Uterus (tissue), 4 donors: Measurements from ENCODE around the gene TGFBR3L. TPM values are rescaled to one million over a fixed set of nuclear protein-coding genes. Genes with fewer than 3 reads are reported as not detected.

ENCODE experiments used
- DNase-seq, 2 donors: peaks; one replicate each; pipeline ENCODE4 v3.0.0-alpha.2; 2019 to 2020
- H3K27ac ChIP-seq, 2 donors: fragments of 200-600 bp; sonication (generic); 1 replicate in 1 of 2; 2 replicates in 1 of 2; pipeline ENCODE4 v1.5.1; 2016 to 2018
- H3K27me3 ChIP-seq, 2 donors: fragments of 200-600 bp; sonication (generic); one replicate each; pipeline ENCODE4 v1.5.1; 2018 to 2019; ENCODE audit warnings: control low read depth in 1 of 2
- H3K36me3 ChIP-seq, 2 donors: fragments of 200-600 bp; sonication (generic); one replicate each; pipeline ENCODE4 v1.5.1; 2019; ENCODE audit warnings: control low read depth in 1 of 2
- H3K4me1 ChIP-seq, 2 donors: fragments of 200-600 bp; sonication (generic); one replicate each; pipeline ENCODE4 v1.5.1; 2018 to 2019; ENCODE audit warnings: control low read depth in 1 of 2
- H3K4me3 ChIP-seq, 2 donors: fragments of 200-600 bp; sonication (generic); 1 replicate in 1 of 2; 2 replicates in 1 of 2; pipeline ENCODE4 v1.5.1; 2018 to 2019; ENCODE audit warnings: mild to moderate bottlenecking in 1 of 2
- H3K9me3 ChIP-seq, 2 donors: fragments of 200-600 bp; sonication (generic); one replicate each; pipeline ENCODE4 v1.5.1; 2019; ENCODE audit warnings: control low read depth in 1 of 2
- CTCF ChIP-seq, 4 experiments: fragments of 200-600 bp in 2 of 4; fragments of 450-650 bp in 2 of 4; sonication (generic) in 2 of 4; IDR thresholded peaks; one replicate each; pipeline ENCODE4 v1.5.1; 2016 to 2019; ENCODE audit warnings: antibody characterized with exemption in 4 of 4, mild to moderate bottlenecking in 2 of 4, moderate library complexity in 1 of 4
- POLR2A ChIP-seq, 2 donors: fragments of 450-650 bp; IDR thresholded peaks; one replicate each; pipeline ENCODE4 v1.6.1; 2016; ENCODE audit warnings: antibody characterized with exemption in 2 of 2, mild to moderate bottlenecking in 1 of 2, moderate library complexity in 1 of 2
- intact Hi-C: fragments of 100-400 bp; cut with DNase I; formaldehyde crosslinking; loops from one replicate; pipeline ENCODE4 v1.15.1; 2023; ENCODE audit warnings: low total_unique reads
- total RNA-seq, 4 donors: library from RNA; depleted of rRNA in 3 of 4; stranded (reverse); fragments of >200 nt in 3 of 4; gene quantifications; one replicate each; pipeline versions ENCODE4 v1.1.0 to v1.2.4, GENCODE V29; 2014 to 2023
- donor health status: DM: yes; HTN: yes; CAD: no.

The TGFBR3L gene
- total RNA-seq, 4 donors from 2014 or later: 5.2 TPM; not detected in 3

DNA sequence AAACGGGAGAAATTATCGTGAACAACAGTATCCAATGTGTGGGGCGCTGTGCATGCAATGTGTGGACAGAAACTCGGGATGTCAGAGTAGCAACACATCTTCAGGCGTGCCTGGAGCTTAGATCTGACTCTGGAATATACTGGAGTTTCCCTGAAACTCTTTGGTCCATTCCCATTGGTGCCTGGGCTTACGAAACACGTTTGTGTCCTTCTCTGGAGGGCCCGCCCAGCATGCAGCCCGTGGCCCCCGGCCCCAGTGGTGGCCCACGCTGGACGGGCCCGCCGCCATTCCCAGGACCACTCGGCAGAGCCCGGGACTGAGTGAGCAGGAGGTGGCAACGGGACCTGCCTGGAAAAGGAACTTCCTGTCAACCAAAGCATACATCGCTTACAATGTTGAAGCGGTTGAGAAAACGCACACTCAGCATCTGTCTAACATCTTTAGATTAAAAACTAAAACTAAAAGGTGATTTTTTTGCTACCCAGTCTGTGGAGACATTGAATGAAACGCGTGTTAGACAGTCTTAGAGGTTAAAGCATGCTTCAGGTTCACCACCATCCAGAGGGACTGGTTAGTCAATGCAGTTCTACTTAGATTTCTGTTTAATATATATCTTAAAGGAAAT is 48.1 kb downstream of the TGFBR3L start:
- Histone ChIP-seq H3K27ac (no peak overlapping the region), H3K27me3 (no peaks in the 10 kb centered on the region), H3K36me3 (no peaks in the 10 kb centered on the region), H3K4me3 (no peak overlapping the region), H3K9me3 (no peaks in the 10 kb centered on the region), H3K4me1 (no peaks in the 10 kb centered on the region)
- TF ChIP-seq CTCF (IDR thresholded peaks at IDR 0.05) (no peak), POLR2A (IDR thresholded peaks at IDR 0.05) (no peak)
- intact Hi-C loops: no loop called here
- no peak for DNase-seq

GRCh38 chr19:7963566-7963965 is 48.9 kb downstream of the TGFBR3L start:
- DNase-seq: no peak
- H3K9me3 ChIP-seq: no peaks in the 10 kb centered on the region
- H3K36me3 ChIP-seq: no peaks in the 10 kb centered on the region
- no peak for TF ChIP-seq POLR2A (IDR thresholded peaks at IDR 0.05)
- no peak for TF ChIP-seq CTCF (IDR thresholded peaks at IDR 0.05)
- no peak overlapping the region for H3K27ac ChIP-seq
- no peak overlapping the region for H3K4me3 ChIP-seq
- H3K27me3 ChIP-seq: no peaks in the 10 kb centered on the region
- intact Hi-C loops: no loop called here
- H3K4me1 ChIP-seq: no peaks in the 10 kb centered on the region

- no peak for DNase-seq
- TF ChIP-seq CTCF (IDR thresholded peaks at IDR 0.05): no peak
- no peak for TF ChIP-seq POLR2A (IDR thresholded peaks at IDR 0.05)
- H3K36me3 ChIP-seq: no peaks in the 10 kb centered on the region
- H3K4me1 ChIP-seq: no peaks in the 10 kb centered on the region
- no peak overlapping the region for H3K27ac ChIP-seq
- no peaks in the 10 kb centered on the region for H3K9me3 ChIP-seq
- no peak overlapping the region for H3K4me3 ChIP-seq
- no peaks in the 10 kb centered on the region for H3K27me3 ChIP-seq
- intact Hi-C loops: no loop called here
Observed at GRCh38 chr19:7965259-7965841, 50.7 kb downstream of the TGFBR3L start.

DNA sequence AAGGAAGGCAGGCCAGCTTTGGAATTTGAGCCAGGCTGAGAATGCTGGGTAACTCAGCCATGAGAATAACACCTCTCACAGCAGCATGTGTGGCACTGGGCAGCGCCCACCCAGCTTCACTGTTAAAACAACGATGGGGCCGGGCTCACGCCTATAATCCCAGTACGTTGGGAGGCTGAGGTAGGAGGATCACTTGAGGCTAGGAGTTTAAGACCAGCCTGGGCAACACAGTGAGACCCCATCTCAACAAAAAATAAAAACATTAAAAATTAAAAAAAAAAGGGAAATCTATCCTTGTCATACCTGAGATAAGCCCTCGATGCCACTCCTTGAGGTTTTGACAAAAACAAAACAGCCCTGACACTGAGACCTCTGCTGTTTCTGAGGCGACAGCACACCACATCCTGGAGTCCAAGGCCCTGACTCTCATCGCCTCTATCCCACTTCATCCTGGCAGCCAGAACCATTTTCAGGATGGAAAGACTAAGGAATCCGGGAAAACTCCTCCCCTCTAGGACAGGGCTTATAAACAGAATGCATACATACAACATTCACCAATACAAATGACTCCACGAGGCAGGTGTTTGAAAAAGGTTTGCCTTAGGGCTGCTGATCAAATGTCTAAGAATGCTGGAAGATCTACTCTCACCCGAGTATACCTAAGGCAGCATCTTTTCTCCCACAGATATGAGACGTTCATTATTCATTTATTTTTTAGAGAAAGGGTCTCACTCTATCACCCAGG is 51.5 kb downstream of the TGFBR3L start:
- Histone ChIP-seq H3K27me3 (no peaks in the 10 kb centered on the region), H3K4me1 (no peaks in the 10 kb centered on the region), H3K9me3 (no peaks in the 10 kb centered on the region), H3K4me3 (no peak overlapping the region), H3K36me3 (no peaks in the 10 kb centered on the region), H3K27ac (no peak overlapping the region)
- no peak for DNase-seq
- no peak for TF ChIP-seq CTCF (IDR thresholded peaks at IDR 0.05)
- no peak for TF ChIP-seq POLR2A (IDR thresholded peaks at IDR 0.05)
- intact Hi-C loops: no loop called here
